PC-3 (cell line): ENCODE data around the gene B4GALNT4.

ENCODE experiments used
- EZH2 ChIP-seq: fragments of 300-600 bp; sonication (generic); IDR thresholded peaks from one replicate; pipeline ENCODE4 v1.6.1; 2017; ENCODE audit warnings: antibody characterized with exemption, mild to moderate bottlenecking, low read length; ENCODE audit not compliant: unreplicated experiment
- EZH2phosphoT487 ChIP-seq: fragments of 300-600 bp; sonication (generic); IDR thresholded peaks from 2 replicates; pipeline ENCODE4 v1.6.1; 2018; ENCODE audit warnings: mild to moderate bottlenecking, antibody characterized with exemption, low read length, borderline replicate concordance

GRCh38 chr11:380491-380890 lies 11.2 kb downstream of the B4GALNT4 start:
- no peak for TF ChIP-seq EZH2
- no peak for TF ChIP-seq EZH2phosphoT487
